IPS-18a (cell line): ENCODE results near the gene ZFP90.
A peak's percentile ranks its signal among the peaks of the same experiment; 100 is the strongest.

Experiments
- H3K27ac ChIP-seq: one replicate; pipeline ENCODE4 v1.5.1; 2013; ENCODE audit warnings: low read length
- H3K27me3 ChIP-seq: one replicate; pipeline ENCODE4 v1.6.1; 2013; ENCODE audit warnings: mild to moderate bottlenecking, low read length; ENCODE audit not compliant: control insufficient read depth, insufficient read depth
- H3K36me3 ChIP-seq: one replicate; pipeline ENCODE4 v1.6.1; 2013; ENCODE audit warnings: low read depth, low read length; ENCODE audit not compliant: control insufficient read depth
- H3K4me1 ChIP-seq: one replicate; pipeline ENCODE4 v1.6.1; 2013; ENCODE audit warnings: low read depth, low read length; ENCODE audit not compliant: control insufficient read depth
- H3K4me3 ChIP-seq: one replicate; pipeline ENCODE4 v1.5.1; 2013; ENCODE audit warnings: low read length
- H3K9ac ChIP-seq: one replicate; pipeline ENCODE4 v1.6.1; 2013; ENCODE audit warnings: mild to moderate bottlenecking, low read length, moderate library complexity
- H3K9me3 ChIP-seq: one replicate; pipeline ENCODE4 v1.6.1; 2013; ENCODE audit warnings: low read depth, low read length; ENCODE audit not compliant: control insufficient read depth

The ZFP90 gene

DNA sequence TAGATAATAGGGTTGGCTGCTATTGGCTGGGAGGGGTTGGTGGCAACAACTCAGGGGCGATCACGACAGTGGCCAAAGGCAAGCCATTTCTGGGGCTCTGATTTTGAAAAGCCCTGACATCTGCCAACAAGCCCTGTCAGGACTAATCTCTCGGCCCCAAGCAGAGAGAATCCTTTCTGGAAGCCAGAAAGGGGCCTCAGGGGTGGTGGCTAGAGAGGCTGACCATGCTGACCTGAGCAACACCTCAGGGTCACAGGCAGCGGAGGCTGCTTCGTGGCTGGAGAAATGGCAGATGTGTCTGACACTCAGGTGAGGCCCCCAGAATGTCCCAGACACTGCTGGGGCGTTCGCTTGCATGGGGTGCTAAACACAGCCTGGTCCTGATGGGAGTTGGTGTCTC, 35.0 kb upstream of the ZFP90 start:
- Histone ChIP-seq H3K4me3 (no peak overlapping the region), H3K36me3 (no peaks in the 10 kb centered on the region), H3K4me1 (no peaks in the 10 kb centered on the region), H3K9ac (no peak overlapping the region), H3K27me3 (peaks cover under 1% of the 10 kb centered on the region), H3K27ac (no peak overlapping the region), H3K9me3 (no peaks in the 10 kb centered on the region)

DNA sequence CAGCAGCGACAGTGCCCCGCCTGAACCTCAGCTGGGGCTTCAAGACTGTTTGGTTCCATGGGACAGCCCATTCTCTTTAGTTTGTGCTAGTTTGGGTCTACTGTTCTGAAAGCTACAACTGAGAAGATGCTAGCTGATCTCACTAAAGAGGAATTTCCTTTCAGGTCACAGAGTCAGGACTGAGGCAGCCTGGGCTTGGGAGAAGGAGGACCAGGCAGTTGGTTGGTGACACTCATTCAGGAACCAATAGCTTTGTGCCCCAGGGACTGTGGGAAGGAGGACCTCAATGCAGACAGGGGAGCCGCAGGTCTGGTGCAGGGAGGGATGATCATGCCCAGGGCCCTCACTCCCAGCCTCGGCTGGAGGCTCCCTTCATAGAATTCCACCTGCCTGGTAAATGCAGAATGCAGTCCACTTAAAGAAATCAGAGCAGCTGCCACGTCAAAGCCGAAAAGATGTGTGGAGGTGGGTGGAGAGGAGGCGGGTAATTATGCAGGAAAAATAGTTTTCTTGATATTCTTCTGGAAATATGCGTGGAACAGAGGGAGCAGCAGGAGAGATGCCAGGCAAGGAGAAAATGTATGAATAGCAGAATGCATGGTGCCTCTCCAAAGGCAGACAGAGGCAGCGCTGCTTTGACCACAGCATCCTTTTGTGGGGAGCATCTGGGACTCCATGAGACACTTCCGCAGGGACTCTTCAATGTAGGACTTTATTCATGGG, 32.6 kb upstream of the ZFP90 start:
- Histone ChIP-seq H3K4me3 (no peak overlapping the region), H3K9ac (no peak overlapping the region), H3K4me1 (no peaks in the 10 kb centered on the region), H3K9me3 (no peaks in the 10 kb centered on the region), H3K27me3 (peaks cover 11% of the 10 kb centered on the region), H3K36me3 (no peaks in the 10 kb centered on the region), H3K27ac (no peak overlapping the region)

DNA sequence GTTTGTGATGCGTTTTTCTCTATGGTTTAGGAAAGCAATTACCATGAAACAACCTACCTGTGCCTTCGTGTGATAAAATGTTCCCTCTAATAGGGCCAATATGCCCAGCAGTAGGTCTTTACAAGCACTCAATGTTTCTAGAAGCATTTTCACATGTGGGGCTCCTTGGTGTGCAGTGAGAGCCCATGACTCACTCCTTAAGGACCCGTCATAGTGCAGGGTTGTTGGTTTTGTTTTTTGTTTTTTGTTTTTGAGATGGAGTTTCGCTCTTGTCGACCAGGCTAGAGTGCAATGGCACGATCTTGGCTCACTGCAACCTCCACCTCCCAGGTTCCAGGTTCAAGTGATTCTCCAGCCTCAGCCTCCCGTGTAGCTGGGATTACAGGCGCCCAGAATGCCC, 31.1 kb upstream of the ZFP90 start:
- H3K4me3 ChIP-seq = no peak overlapping the region
- no peaks in the 10 kb centered on the region for H3K9me3 ChIP-seq
- peaks cover 11% of the 10 kb centered on the region for H3K27me3 ChIP-seq
- no peak overlapping the region for H3K27ac ChIP-seq
- no peak overlapping the region for H3K9ac ChIP-seq
- no peaks in the 10 kb centered on the region for H3K36me3 ChIP-seq
- H3K4me1 ChIP-seq = no peaks in the 10 kb centered on the region

DNA sequence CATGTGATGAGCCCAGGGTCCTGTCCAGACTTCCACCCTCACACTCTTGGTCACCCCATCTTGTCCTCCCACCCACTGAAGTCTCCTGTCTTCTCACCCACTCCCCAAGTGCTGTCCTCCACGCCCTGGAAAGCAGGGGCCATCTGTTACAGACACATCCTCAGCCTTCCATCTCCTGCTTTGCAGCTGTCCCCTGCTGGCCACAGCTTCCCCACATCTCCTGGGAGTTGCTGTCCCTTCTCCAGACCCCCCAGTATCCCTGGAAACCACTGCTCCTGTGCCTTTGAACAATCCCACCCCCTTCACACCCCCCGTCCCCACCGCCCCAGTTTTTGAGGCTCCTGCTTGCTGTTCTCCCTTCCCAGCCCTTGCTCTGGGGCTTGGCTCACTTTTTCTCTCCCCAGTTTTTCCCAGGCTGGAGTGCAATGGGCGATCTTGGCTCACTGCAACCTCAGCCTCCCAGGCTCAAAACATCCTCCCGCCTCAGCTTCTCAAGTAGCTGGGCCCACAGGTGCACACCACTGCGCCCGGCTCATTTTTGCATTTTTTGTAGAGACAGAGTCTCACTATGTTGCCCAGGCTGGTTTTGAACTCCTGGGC, 30.4 kb upstream of the ZFP90 start:
- Histone ChIP-seq H3K36me3 (no peaks in the 10 kb centered on the region), H3K4me1 (no peaks in the 10 kb centered on the region), H3K9me3 (no peaks in the 10 kb centered on the region), H3K27ac (no peak overlapping the region), H3K9ac (no peak overlapping the region), H3K4me3 (no peak overlapping the region), H3K27me3 (peaks cover 11% of the 10 kb centered on the region)

DNA sequence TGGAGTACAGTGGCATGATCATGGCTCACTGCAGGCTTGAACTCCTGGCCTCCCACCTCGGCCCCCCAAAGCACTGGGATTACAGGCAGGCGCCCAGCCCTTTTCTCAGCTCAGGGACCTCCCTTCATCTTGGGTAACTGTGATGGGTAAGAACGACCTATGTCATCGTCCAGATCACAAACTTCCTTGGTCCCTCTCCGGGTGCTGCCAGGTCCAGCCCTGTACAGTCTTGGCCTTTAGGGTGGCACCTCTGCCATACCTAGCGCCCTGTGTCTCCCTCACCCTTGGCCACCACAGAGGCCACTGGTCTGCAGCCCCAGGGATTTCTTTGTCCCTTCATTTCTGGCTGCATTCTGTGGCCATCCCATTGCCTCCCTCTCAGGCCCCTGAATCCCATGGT, 29.7 kb upstream of the ZFP90 start:
- no peaks in the 10 kb centered on the region for H3K4me1 ChIP-seq
- H3K4me3 ChIP-seq = no peak overlapping the region
- H3K27ac ChIP-seq = no peak overlapping the region
- peaks cover 11% of the 10 kb centered on the region for H3K27me3 ChIP-seq
- no peaks in the 10 kb centered on the region for H3K36me3 ChIP-seq
- no peaks in the 10 kb centered on the region for H3K9me3 ChIP-seq
- no peak overlapping the region for H3K9ac ChIP-seq

DNA sequence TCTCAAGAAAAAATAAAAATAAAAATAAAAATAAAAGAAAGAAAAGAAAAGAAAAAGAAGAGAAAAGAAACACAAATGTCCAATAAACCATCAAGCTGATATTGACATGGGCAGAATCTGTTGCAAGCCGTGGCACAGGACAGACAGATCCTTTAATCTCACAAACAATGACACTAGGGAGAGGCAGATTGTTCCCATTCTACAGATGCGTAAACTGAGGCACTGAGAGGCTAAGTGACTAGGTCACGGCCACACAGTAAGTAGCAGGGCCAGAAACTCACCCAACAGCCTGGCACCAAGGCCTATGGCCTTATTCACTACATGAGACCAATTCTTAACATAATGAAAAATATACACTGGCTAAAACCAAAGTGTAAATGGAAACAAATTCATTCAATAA, 28.3 kb upstream of the ZFP90 start:
- Histone ChIP-seq H3K4me1 (no peaks in the 10 kb centered on the region), H3K27ac (no peak overlapping the region), H3K9me3 (no peaks in the 10 kb centered on the region), H3K9ac (no peak overlapping the region), H3K36me3 (no peaks in the 10 kb centered on the region), H3K4me3 (no peak overlapping the region), H3K27me3 (peaks cover 11% of the 10 kb centered on the region)

DNA sequence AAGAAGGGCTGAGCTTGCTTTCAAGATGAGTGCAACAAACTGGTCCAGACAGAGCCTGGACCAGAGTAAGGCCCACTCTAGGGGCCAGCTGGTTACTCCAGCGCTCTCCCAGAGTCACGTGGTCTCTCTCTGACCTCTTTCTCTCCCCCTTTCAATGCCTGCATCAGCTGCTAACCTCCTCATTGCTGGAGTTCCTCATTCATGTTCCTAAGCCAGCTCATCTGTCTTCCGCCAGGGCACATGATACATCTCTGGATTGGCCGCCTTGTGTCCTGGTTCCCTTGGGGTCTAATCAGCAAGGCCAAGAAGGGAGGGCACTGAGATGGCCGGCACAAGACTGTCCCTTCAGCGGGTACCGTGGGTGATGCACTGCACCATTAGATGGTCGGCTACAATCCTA, 26.9 kb upstream of the ZFP90 start:
- H3K36me3 ChIP-seq = no peaks in the 10 kb centered on the region
- H3K27me3 ChIP-seq = peaks cover 11% of the 10 kb centered on the region
- H3K4me1 ChIP-seq = no peaks in the 10 kb centered on the region
- no peak overlapping the region for H3K27ac ChIP-seq
- no peaks in the 10 kb centered on the region for H3K9me3 ChIP-seq
- H3K9ac ChIP-seq = no peak overlapping the region
- H3K4me3 ChIP-seq = no peak overlapping the region

DNA sequence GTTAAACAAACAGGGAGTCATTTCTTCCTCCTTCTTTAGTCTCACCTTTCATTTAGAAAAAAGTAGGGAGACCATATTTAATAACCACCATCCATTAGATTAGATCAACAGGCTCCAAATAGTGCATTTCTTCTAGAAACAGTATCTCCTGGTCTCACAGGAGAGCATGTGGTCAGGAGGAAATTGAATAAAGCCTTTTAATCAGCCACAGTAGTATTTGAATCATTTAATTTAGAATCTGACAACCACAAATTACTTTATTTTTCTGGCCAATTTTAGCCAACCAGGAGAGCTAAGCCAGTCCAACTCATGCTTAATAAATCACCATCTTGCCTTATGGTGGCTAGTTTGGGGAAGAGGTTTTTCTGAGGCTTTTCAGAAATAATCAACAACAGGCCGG, 26.3 kb upstream of the ZFP90 start:
- Histone ChIP-seq H3K4me1 (no peaks in the 10 kb centered on the region), H3K27ac (no peak overlapping the region), H3K27me3 (peaks cover 11% of the 10 kb centered on the region), H3K36me3 (no peaks in the 10 kb centered on the region), H3K9ac (no peak overlapping the region), H3K9me3 (no peaks in the 10 kb centered on the region), H3K4me3 (no peak overlapping the region)

DNA sequence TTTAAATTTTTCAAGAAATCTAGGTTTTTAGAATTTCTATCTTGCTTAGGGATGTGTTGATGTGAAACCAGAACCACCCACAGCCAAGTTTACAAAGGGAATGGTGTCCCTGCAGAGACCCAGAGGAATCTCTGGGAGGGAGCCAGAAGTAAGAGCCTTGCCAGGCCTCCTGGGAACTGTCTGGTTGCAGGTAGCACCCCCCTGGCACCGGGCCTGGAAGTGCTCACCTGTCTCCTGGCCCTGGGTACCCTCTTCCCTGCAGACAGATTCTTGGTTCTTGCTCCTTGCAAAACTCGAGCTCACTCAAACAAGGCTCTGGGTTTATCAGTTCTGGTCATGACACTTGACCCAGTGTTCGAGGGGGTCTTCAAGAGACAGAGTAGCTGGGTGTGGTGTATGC, 24.6 kb upstream of the ZFP90 start:
- no peak overlapping the region for H3K4me3 ChIP-seq
- no peak overlapping the region for H3K27ac ChIP-seq
- H3K9me3 ChIP-seq = no peaks in the 10 kb centered on the region
- no peak overlapping the region for H3K9ac ChIP-seq
- H3K36me3 ChIP-seq = no peaks in the 10 kb centered on the region
- no peaks in the 10 kb centered on the region for H3K4me1 ChIP-seq
- H3K27me3 ChIP-seq = peaks cover 6% of the 10 kb centered on the region

DNA sequence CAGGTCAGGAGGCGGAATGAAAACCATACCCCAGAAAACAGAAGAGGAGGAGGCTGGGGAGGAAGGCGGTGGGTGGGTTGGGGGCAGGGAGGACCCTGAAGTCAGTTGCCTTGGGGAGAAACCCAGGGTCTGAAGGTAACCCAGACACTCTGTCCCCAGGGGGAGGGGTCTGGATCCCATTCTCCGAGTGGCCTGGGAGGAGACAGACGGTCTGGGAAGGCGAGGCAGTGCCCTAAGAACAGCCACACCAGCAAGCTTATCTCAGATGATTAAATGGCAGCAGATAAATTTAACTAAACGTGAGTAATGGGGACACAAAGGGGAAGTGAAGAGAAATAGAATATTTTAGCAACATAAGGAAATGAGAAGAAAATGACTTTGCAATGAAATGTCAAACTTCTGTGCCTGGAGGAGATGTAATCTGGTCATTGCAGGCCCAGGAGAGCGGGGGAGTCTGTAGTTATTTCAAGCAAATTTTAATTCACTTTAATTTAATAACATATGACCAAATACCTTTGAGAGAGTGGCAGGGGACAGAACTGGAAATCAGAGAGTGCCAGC, 21.4 kb upstream of the ZFP90 start:
- Histone ChIP-seq H3K4me1 (peaks cover 3% of the 10 kb centered on the region), H3K27me3 (peaks cover 9% of the 10 kb centered on the region), H3K36me3 (no peaks in the 10 kb centered on the region), H3K9me3 (no peaks in the 10 kb centered on the region), H3K4me3 (no peak overlapping the region), H3K27ac (no peak overlapping the region), H3K9ac (no peak overlapping the region)

DNA sequence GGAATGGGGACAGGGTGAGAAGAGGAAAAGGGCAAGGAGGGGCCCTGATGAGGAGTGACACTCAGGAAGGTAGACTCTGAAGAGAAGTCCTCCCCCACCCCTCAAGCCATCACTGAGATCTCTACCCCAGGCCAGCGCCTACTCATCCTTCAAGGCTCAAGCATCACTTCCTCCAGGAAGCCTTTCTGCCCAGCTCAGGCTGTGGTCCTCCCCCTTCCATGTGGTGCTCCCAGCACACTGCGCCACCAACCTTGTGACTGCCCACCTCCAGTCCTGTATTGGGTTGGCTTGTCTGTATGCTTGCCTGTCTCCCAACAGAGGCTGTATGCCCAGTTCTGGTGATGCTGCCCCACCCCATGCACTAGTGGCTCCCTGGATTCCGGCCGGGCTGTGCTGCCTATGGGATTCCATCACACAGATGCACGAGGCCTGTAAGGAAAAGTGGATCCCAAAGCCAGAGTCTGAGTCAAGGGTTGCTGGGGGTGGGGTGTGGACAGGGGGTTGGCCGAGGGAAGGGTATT, 19.8 kb upstream of the ZFP90 start:
- H3K9ac ChIP-seq = no peak overlapping the region
- no peaks in the 10 kb centered on the region for H3K36me3 ChIP-seq

DNA sequence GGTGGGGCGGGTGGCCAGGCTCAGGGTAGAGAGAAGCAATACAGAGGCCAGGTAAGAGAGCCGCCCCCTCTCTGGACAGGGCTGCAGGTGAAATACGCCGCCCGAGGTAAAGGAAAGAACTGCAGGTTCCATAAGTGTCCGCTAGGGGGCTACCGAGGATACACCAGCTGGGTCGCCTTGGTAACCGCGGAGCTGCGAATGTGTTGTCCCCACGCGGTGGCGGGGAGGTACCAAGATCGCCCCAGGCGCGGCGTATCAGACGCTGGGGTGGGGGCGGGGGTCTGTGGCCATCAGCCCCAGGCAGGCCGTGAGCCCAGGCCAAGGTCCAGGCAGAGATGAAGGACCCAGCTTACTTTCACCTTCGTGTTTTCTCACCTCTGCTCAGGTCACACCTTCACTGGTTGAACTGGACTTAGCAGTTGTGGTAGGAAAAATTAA, 18.4 kb upstream of the ZFP90 start:
- no peak overlapping the region for H3K27ac ChIP-seq
- H3K4me3 ChIP-seq = peak overlapping the region; percentile 30
- H3K9me3 ChIP-seq = no peaks in the 10 kb centered on the region
- peaks cover 9% of the 10 kb centered on the region for H3K27me3 ChIP-seq
- H3K4me1 ChIP-seq = peaks cover 3% of the 10 kb centered on the region
- H3K36me3 ChIP-seq = no peaks in the 10 kb centered on the region
- peak overlapping the region; percentile 29 for H3K9ac ChIP-seq

More for the DNA sequence above, 19.8 kb upstream of the ZFP90 start:
- H3K27ac ChIP-seq = no peak overlapping the region
- H3K4me1 ChIP-seq = peaks cover 3% of the 10 kb centered on the region
- no peak overlapping the region for H3K4me3 ChIP-seq
- no peaks in the 10 kb centered on the region for H3K9me3 ChIP-seq
- H3K27me3 ChIP-seq = peaks cover 9% of the 10 kb centered on the region
